Tibial artery (tissue), 4 donors: Measurements from ENCODE around the gene TFAP2A.
A peak's percentile ranks its signal among the peaks of the same experiment; 100 is the strongest.

Experiments
- DNase-seq, 2 donors: peaks; one replicate each; pipeline ENCODE4 v3.0.0-alpha.2; 2019
- H3K27ac ChIP-seq, 2 donors: fragments of 200-600 bp; sonication (generic) in 1 of 2; 1 replicate in 1 of 2; 2 replicates in 1 of 2; pipeline ENCODE4 v1.5.1; 2018 to 2019; ENCODE audit warnings: mild to moderate bottlenecking in 1 of 2
- H3K27me3 ChIP-seq, 2 donors: fragments of 200-600 bp; sonication (generic) in 1 of 2; one replicate each; pipeline versions ENCODE4 v1.5.1 to v1.6.0; 2016 to 2019
- H3K36me3 ChIP-seq, 3 donors: fragments of 200-600 bp; sonication (generic) in 2 of 3; one replicate each; pipeline ENCODE4 v1.5.1; 2016 to 2019; ENCODE audit warnings: mild to moderate bottlenecking in 2 of 3
- H3K4me1 ChIP-seq, 4 donors: fragments of 200-600 bp; sonication (generic) in 2 of 4; 1 replicate in 3 of 4; 2 replicates in 1 of 4; pipeline ENCODE4 v1.5.1; 2016 to 2019
- H3K4me3 ChIP-seq, 2 donors: fragments of 200-600 bp; sonication (generic) in 1 of 2; 1 replicate in 1 of 2; 2 replicates in 1 of 2; pipeline ENCODE4 v1.5.1; 2018 to 2019; ENCODE audit warnings: mild to moderate bottlenecking in 2 of 2
- H3K9me3 ChIP-seq, 3 donors: fragments of 200-600 bp; sonication (generic) in 1 of 3; one replicate each; pipeline ENCODE4 v1.5.1; 2016 to 2019
- CTCF ChIP-seq, 2 experiments: fragments of 200-600 bp in 1 of 2; fragments of 450-650 bp in 1 of 2; IDR thresholded peaks; one replicate each; pipeline ENCODE4 v1.5.1; 2017 to 2019; ENCODE audit warnings: antibody characterized with exemption in 2 of 2, mild to moderate bottlenecking in 1 of 2, moderate library complexity in 1 of 2
- intact Hi-C: fragments of 100-400 bp; cut with DNase I; formaldehyde crosslinking; loops from one replicate; pipeline ENCODE4 v1.15.0; 2023; ENCODE audit warnings: low total_unique reads

TFAP2A gene

GRCh38 chr6:10403385-10404106 lies 11.3 kb downstream of the TFAP2A start:
- intact Hi-C loops: no loop called here
- peak overlapping the region; percentile 9 to 67 for H3K27ac ChIP-seq
- no peak for DNase-seq

GRCh38 chr6:10402648-10403311 lies 12.1 kb downstream of the TFAP2A start:
- H3K36me3 ChIP-seq: peaks cover 0 to 8% (median 0%) of the 10 kb centered on the region in 3 donors
- H3K27ac ChIP-seq: no peak overlapping the region
- no peaks in the 10 kb centered on the region for H3K9me3 ChIP-seq
- no peak overlapping the region for H3K4me3 ChIP-seq
- no peak for DNase-seq
- TF ChIP-seq CTCF (IDR thresholded peaks at IDR 0.05): no peak
- H3K27me3 ChIP-seq: peaks cover 0 to 29% of the 10 kb centered on the region in 2 donors
- intact Hi-C loops: no loop called here
- H3K4me1 ChIP-seq: peaks cover 0 to 19% (median 15%) of the 10 kb centered on the region in 4 donors

More at GRCh38 chr6:10403385-10404106, 11.3 kb downstream of the TFAP2A start:
- Histone ChIP-seq H3K4me1 (peaks cover 0 to 19% (median 15%) of the 10 kb centered on the region in 4 donors), H3K27me3 (peaks cover 0 to 30% of the 10 kb centered on the region in 2 donors), H3K4me3 (peak overlapping the region; percentile 57 to 65), H3K9me3 (no peaks in the 10 kb centered on the region), H3K36me3 (peaks cover 0 to 2% (median 0%) of the 10 kb centered on the region in 3 donors)
- TF ChIP-seq CTCF (IDR thresholded peaks at IDR 0.05): no peak

DNA sequence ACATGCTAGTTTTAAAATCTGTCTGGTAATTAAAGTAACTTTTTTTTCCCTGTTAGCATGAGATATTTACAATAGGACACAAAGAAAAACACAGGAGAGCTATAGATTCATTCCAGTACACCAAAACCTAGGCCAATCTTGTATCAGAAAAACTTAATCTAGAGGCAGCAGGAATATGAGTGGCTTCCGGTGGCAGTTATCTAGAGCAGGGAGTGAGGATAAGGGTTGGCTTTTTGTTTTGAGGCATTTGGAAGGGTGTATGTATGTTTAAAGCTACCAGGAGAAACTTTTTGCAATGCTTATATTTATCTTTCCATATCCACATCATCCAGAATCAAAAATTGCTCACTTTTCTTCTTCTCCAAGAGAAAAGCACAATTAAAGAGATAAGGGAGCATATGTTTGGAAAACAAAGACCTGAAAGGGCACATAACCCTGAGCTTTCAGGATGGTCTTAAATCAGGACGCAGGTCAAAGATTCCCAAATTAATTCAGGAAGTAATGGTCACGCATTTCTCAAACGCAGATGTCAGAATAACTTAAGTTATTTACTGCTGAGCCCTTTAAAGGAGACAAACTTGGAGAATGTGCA lies 13.1 kb downstream of the TFAP2A start:
- peaks cover 0 to 23% of the 10 kb centered on the region in 2 donors for H3K27me3 ChIP-seq
- TF ChIP-seq CTCF (IDR thresholded peaks at IDR 0.05): no peak
- DNase-seq: no peak
- no peaks in the 10 kb centered on the region for H3K9me3 ChIP-seq
- intact Hi-C loops: no loop called here
- H3K4me3 ChIP-seq: no peak overlapping the region
- H3K27ac ChIP-seq: no peak overlapping the region
- peaks cover 0 to 8% (median 0%) of the 10 kb centered on the region in 3 donors for H3K36me3 ChIP-seq
- peaks cover 0 to 19% (median 15%) of the 10 kb centered on the region in 4 donors for H3K4me1 ChIP-seq

DNA sequence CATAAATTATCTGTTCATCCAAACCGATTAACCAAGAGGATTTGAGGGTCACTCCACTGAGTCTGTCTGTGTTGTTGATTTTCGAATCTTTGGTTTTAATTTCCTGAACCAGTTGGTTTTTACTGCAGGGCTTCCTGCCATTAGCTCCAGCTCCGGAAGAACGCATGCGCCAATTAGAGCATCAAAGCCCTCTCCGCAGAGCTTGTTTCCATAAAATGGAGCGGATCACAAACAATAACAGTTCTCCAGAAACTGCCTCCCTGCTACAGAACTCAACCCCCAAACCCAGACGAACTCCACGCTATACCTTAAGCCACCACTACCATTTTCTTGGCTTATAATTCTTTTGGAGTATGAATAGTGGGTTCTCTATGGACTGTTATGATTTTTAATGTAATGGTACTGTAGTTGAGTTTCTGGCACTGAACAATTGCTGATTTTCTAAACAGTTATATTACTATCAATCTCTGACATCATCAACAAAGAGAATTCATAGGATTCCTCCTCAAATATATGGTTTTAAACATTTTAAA lies 13.8 kb downstream of the TFAP2A start:
- Histone ChIP-seq H3K36me3 (peaks cover 0 to 8% (median 0%) of the 10 kb centered on the region in 3 donors), H3K4me1 (peaks cover 0 to 19% (median 15%) of the 10 kb centered on the region in 4 donors), H3K27me3 (peaks cover 0 to 24% of the 10 kb centered on the region in 2 donors), H3K4me3 (no peak overlapping the region), H3K27ac (no peak overlapping the region), H3K9me3 (no peaks in the 10 kb centered on the region)
- DNase-seq: no peak
- no peak for TF ChIP-seq CTCF (IDR thresholded peaks at IDR 0.05)
- intact Hi-C loops: no loop called here

GRCh38 chr6:10400330-10400729 lies 14.5 kb downstream of the TFAP2A start:
- H3K4me1 ChIP-seq: peaks cover 0 to 19% (median 15%) of the 10 kb centered on the region in 4 donors
- H3K9me3 ChIP-seq: no peaks in the 10 kb centered on the region
- H3K27me3 ChIP-seq: peaks cover 0 to 30% of the 10 kb centered on the region in 2 donors
- intact Hi-C loops: no loop called here
- no peak for DNase-seq
- no peak overlapping the region for H3K27ac ChIP-seq
- no peak overlapping the region for H3K4me3 ChIP-seq
- H3K36me3 ChIP-seq: peaks cover 0 to 8% (median 0%) of the 10 kb centered on the region in 3 donors
- TF ChIP-seq CTCF (IDR thresholded peaks at IDR 0.05): no peak
